Endodermal cell (in vitro differentiated cells): ENCODE results near the gene DPP3. TPM values are rescaled to one million over a fixed set of nuclear protein-coding genes. Genes with fewer than 3 reads are reported as not detected.

ENCODE experiments used
- DNase-seq: peaks from one replicate; pipeline ENCODE4 v3.0.0-alpha.2; 2017
- H3K27ac ChIP-seq: 2 replicates; pipeline ENCODE4 v1.5.1; 2013; ENCODE audit warnings: mild to moderate bottlenecking, low read depth, low read length, moderate library complexity
- H3K27me3 ChIP-seq: 2 replicates; pipeline ENCODE4 v1.6.1; 2013; ENCODE audit warnings: mild to moderate bottlenecking, low read length, moderate library complexity; ENCODE audit not compliant: insufficient read depth, control insufficient read depth, poor library complexity, severe bottlenecking
- H3K36me3 ChIP-seq: 2 replicates; pipeline ENCODE4 v1.7.0; 2013; ENCODE audit warnings: mild to moderate bottlenecking, low read length, moderate library complexity; ENCODE audit not compliant: control insufficient read depth, insufficient read depth
- H3K4me1 ChIP-seq: one replicate; pipeline ENCODE4 v1.7.0; 2013; ENCODE audit warnings: low read length; ENCODE audit not compliant: control insufficient read depth, insufficient read depth
- H3K4me3 ChIP-seq: 2 replicates; pipeline ENCODE4 v1.5.1; 2013; ENCODE audit warnings: mild to moderate bottlenecking, low read length, moderate library complexity
- H3K9ac ChIP-seq: 2 replicates; pipeline ENCODE4 v1.6.1; 2013; ENCODE audit warnings: mild to moderate bottlenecking, low read length, moderate library complexity; ENCODE audit not compliant: poor library complexity, severe bottlenecking; ENCODE audit errors: extremely low read depth
- H3K9me3 ChIP-seq: 2 replicates; pipeline ENCODE4 v1.6.1; 2013; ENCODE audit warnings: mild to moderate bottlenecking, low read length, moderate library complexity; ENCODE audit not compliant: control insufficient read depth
- H3K27ac Mint-ChIP-seq: 2 replicates; pipeline ENCODE4 v1.8.0; 2020; ENCODE audit warnings: mixed read lengths
- H3K27me3 Mint-ChIP-seq: 2 replicates; pipeline ENCODE4 v1.8.0; 2021; ENCODE audit warnings: mild to moderate bottlenecking, mixed read lengths; ENCODE audit not compliant: insufficient read depth
- H3K36me3 Mint-ChIP-seq: 2 replicates; pipeline ENCODE4 v1.8.0; 2020; ENCODE audit warnings: low read depth, mixed read lengths
- H3K4me1 Mint-ChIP-seq: 2 replicates; pipeline ENCODE4 v1.8.0; 2020; ENCODE audit warnings: mixed read lengths
- H3K4me3 Mint-ChIP-seq: 2 replicates; pipeline ENCODE4 v1.8.0; 2020; ENCODE audit warnings: mild to moderate bottlenecking, moderate library complexity, mixed read lengths
- H3K9me3 Mint-ChIP-seq: 2 replicates; pipeline ENCODE4 v1.8.0; 2020; ENCODE audit warnings: mild to moderate bottlenecking, mixed read lengths
- CTCF ChIP-seq: fragments of 200-600 bp; sonication (generic); conservative IDR thresholded peaks from 2 replicates; pipeline ENCODE4 v1.5.0; 2021; ENCODE audit warnings: antibody characterized with exemption, mild to moderate bottlenecking
- WGBS, 2 experiments: methylation state at CpG; one replicate each; pipeline versions ENCODE4 v1.1.5 to v1.1.7; 2013; ENCODE audit warnings: missing lambda C conversion rate in 2 of 2, mixed read lengths in 1 of 2; ENCODE audit not compliant: insufficient coverage in 1 of 2, insufficient read length in 1 of 2; 5-methylcytosine and 5-hydroxymethylcytosine counted together
- total RNA-seq, 2 donors: library from RNA; stranded (reverse); fragmentation: NEBNext Ultra II Directional in 1 of 2; extraction: Animal tissue kit (Norgen Biotek cat#: 25700) in 1 of 2; gene quantifications; 2 replicates in 1 of 2; 3 replicates in 1 of 2; pipeline ENCODE4 v1.2.1, GENCODE V29; 2021

DPP3 gene
- total RNA-seq, 2 donors from 2014 or later = 84.8 to 86.3 TPM

- H3K36me3 Mint-ChIP-seq = peaks cover 2% of the 10 kb centered on the region
- WGBS, 2 experiments = 74 to 83% methylated on average over 3 to 6 of the region's 6 CpGs
- H3K27ac ChIP-seq = no peak overlapping the region
These were observed 12.5 kb upstream of the DPP3 start for GRCh38 chr11:66467756-66468155.

GRCh38 chr11:66468691-66469090 is 11.5 kb upstream of the DPP3 start:
- Mint-ChIP-seq H3K36me3 (peaks cover 7% of the 10 kb centered on the region), H3K9me3 (no peaks in the 10 kb centered on the region), H3K4me3 (peak overlapping the region; percentile 76), H3K4me1 (peaks cover 4% of the 10 kb centered on the region), H3K27ac (no peak overlapping the region), H3K27me3 (peaks cover 10% of the 10 kb centered on the region)
- H3K9me3 ChIP-seq = peaks cover 1% of the 10 kb centered on the region
- no peak for DNase-seq
- 87 to 100% methylated on average over 2 to 6 of the region's 6 CpGs for WGBS, 2 experiments
- no peak overlapping the region for H3K9ac ChIP-seq
- peaks cover under 1% of the 10 kb centered on the region for H3K4me1 ChIP-seq
- H3K4me3 ChIP-seq = no peak overlapping the region
- no peak for TF ChIP-seq CTCF
- H3K27ac ChIP-seq = no peak overlapping the region
- no peaks in the 10 kb centered on the region for H3K27me3 ChIP-seq
- H3K36me3 ChIP-seq = no peaks in the 10 kb centered on the region

More at GRCh38 chr11:66467756-66468155, 12.5 kb upstream of the DPP3 start:
- peaks cover 9% of the 10 kb centered on the region for H3K9me3 ChIP-seq
- no peak for DNase-seq
- H3K9me3 Mint-ChIP-seq = peaks cover 9% of the 10 kb centered on the region
- no peaks in the 10 kb centered on the region for H3K4me1 ChIP-seq
- no peaks in the 10 kb centered on the region for H3K27me3 ChIP-seq
- no peak for TF ChIP-seq CTCF
- H3K4me3 Mint-ChIP-seq = peak overlapping the region; percentile 76
- H3K9ac ChIP-seq = peak overlapping the region; percentile 41
- no peak overlapping the region for H3K27ac Mint-ChIP-seq
- peaks cover 4% of the 10 kb centered on the region for H3K4me1 Mint-ChIP-seq
- H3K27me3 Mint-ChIP-seq = peaks cover 15% of the 10 kb centered on the region
- no peaks in the 10 kb centered on the region for H3K36me3 ChIP-seq
- peak overlapping the region; percentile 85 for H3K4me3 ChIP-seq

- H3K4me3 Mint-ChIP-seq = no peak overlapping the region
- peaks cover 8% of the 10 kb centered on the region for H3K4me1 Mint-ChIP-seq
- H3K27ac Mint-ChIP-seq = no peak overlapping the region
- Histone ChIP-seq H3K27me3 (no peaks in the 10 kb centered on the region), H3K9me3 (no peaks in the 10 kb centered on the region), H3K27ac (no peak overlapping the region), H3K9ac (no peak overlapping the region), H3K4me3 (no peak overlapping the region), H3K4me1 (peaks cover 8% of the 10 kb centered on the region), H3K36me3 (no peaks in the 10 kb centered on the region)
- H3K36me3 Mint-ChIP-seq = peaks cover 8% of the 10 kb centered on the region
- no peaks in the 10 kb centered on the region for H3K9me3 Mint-ChIP-seq
- DNase-seq = no peak
- peaks cover 10% of the 10 kb centered on the region for H3K27me3 Mint-ChIP-seq
- 92% methylated on average over 1 of the region's 1 CpG; no CpG with 5 or more reads in 1 of the 2 experiments for WGBS, 2 experiments
- TF ChIP-seq CTCF = no peak
These were observed 10.8 kb upstream of the DPP3 start for GRCh38 chr11:66469441-66469840.
